ENCODE results near the gene NAPEPLD.

The NAPEPLD gene

GRCh38 chr7:103076764-103077163 is 72.1 kb downstream of the NAPEPLD start:
- no peak for TF ChIP-seq CTCF (conservative IDR thresholded peaks at IDR 0.05; ENCODE audit: control insufficient read depth, insufficient read depth, low read depth, low read length)
- no peak for DNase-seq (ENCODE audit: low read depth)
- H3K4me3 ChIP-seq (ENCODE audit: control insufficient read depth, low read depth, low read length): no peak overlapping the region

- TF ChIP-seq CTCF (conservative IDR thresholded peaks at IDR 0.05; ENCODE audit: control insufficient read depth, insufficient read depth, low read depth, low read length): no peak
- peak; percentile 52 for DNase-seq (ENCODE audit: low read depth)
- peak overlapping the region; percentile 93 for H3K4me3 ChIP-seq (ENCODE audit: control insufficient read depth, low read depth, low read length)
Measured at GRCh38 chr7:103075337-103075918, 73.5 kb downstream of the NAPEPLD start.

GRCh38 chr7:103074519-103075336 is 74.2 kb downstream of the NAPEPLD start, which contains the start of the genes ARMC10 and FBXL13:
TSS of gene ARMC10 (plus strand) at chr7:103075140. CDS start at chr7:103075273, 133 bp downstream.
TSS of gene FBXL13 (minus strand) at chr7:103074796.
- H3K4me3 ChIP-seq (ENCODE audit: control insufficient read depth, low read depth, low read length): peak within 1 kb of the TSS; percentile 93
- no peak for TF ChIP-seq CTCF (conservative IDR thresholded peaks at IDR 0.05; ENCODE audit: control insufficient read depth, insufficient read depth, low read depth, low read length)
- peak; percentile 85 for DNase-seq (ENCODE audit: low read depth)

GRCh38 chr7:103073989-103074518 is 74.8 kb downstream of the NAPEPLD start:
- H3K4me3 ChIP-seq (ENCODE audit: control insufficient read depth, low read depth, low read length): peak overlapping the region; percentile 93
- DNase-seq (ENCODE audit: low read depth): no peak
- TF ChIP-seq CTCF (conservative IDR thresholded peaks at IDR 0.05; ENCODE audit: control insufficient read depth, insufficient read depth, low read depth, low read length): no peak

GRCh38 chr7:103071000-103071399 is 77.9 kb downstream of the NAPEPLD start:
- no peak overlapping the region for H3K4me3 ChIP-seq (ENCODE audit: control insufficient read depth, low read depth, low read length)
- no peak for TF ChIP-seq CTCF (conservative IDR thresholded peaks at IDR 0.05; ENCODE audit: control insufficient read depth, insufficient read depth, low read depth, low read length)
- no peak for DNase-seq (ENCODE audit: low read depth)

GRCh38 chr7:103068414-103069403 is 80.2 kb downstream of the NAPEPLD start:
- DNase-seq (ENCODE audit: low read depth): no peak
- H3K4me3 ChIP-seq (ENCODE audit: control insufficient read depth, low read depth, low read length): no peak overlapping the region
- TF ChIP-seq CTCF (conservative IDR thresholded peaks at IDR 0.05; ENCODE audit: control insufficient read depth, insufficient read depth, low read depth, low read length): no peak
